K562 (cell line): Measurements from ENCODE around the gene BAIAP2. TPM values are rescaled to one million over a fixed set of nuclear protein-coding genes. Genes with fewer than 3 reads are reported as not detected.

Source experiments
- BRCA1 ChIP-seq, 2 experiments: fragments of 450-650 bp in 1 of 2; sonication (generic) in 1 of 2; formaldehyde crosslinking in 1 of 2; IDR thresholded peaks; 2 replicates each; pipeline versions ENCODE4 v1.5.0 to v1.6.1; 2017 to 2020; ENCODE audit warnings: mild to moderate bottlenecking in 1 of 2, missing genetic modification reagents in 1 of 2
- HIVEP1 ChIP-seq: fragments of 250-450 bp; sonication (Bioruptor Pico); IDR thresholded peaks from 2 replicates; pipeline ENCODE4 v1.4.0; 2020; ENCODE audit warnings: mild to moderate bottlenecking
- JUND ChIP-seq, 2 experiments: IDR thresholded peaks; 2 replicates in 1 of 2; 3 replicates in 1 of 2; pipeline ENCODE4 v1.6.1; 2011; ENCODE audit warnings: borderline replicate concordance in 2 of 2, low read depth in 2 of 2, low read length in 2 of 2, improper control_type of control experiment in 1 of 2, missing biosample characterization in 1 of 2, missing genetic modification characterization in 1 of 2, missing genetic modification reagents in 1 of 2
- MCM3 ChIP-seq: fragments of 450-650 bp; IDR thresholded peaks from 2 replicates; pipeline ENCODE4 v1.6.1; 2016
- NEUROD1 ChIP-seq: fragments of 150-350 bp; IDR thresholded peaks from 2 replicates; pipeline ENCODE4 v1.6.1; 2014; ENCODE audit warnings: borderline replicate concordance, low read length, low read depth; ENCODE audit not compliant: partially characterized antibody
- OTX1 ChIP-seq: fragments of 450-650 bp; formaldehyde crosslinking; IDR thresholded peaks from 2 replicates; pipeline ENCODE4 v1.4.0; 2022; ENCODE audit warnings: mild to moderate bottlenecking
- RBFOX2 ChIP-seq: fragments of 200-400 bp; formaldehyde crosslinking; IDR thresholded peaks from 2 replicates; pipeline ENCODE4 v1.6.1; 2017; ENCODE audit warnings: low read depth, mild to moderate bottlenecking, low read length, moderate library complexity
- SP2 ChIP-seq: IDR thresholded peaks from 2 replicates; pipeline ENCODE4 v1.6.1; 2011; ENCODE audit warnings: mild to moderate bottlenecking, low read depth, low read length, moderate library complexity; ENCODE audit not compliant: poor library complexity, severe bottlenecking; ENCODE audit errors: extremely low read depth
- ZBTB7A ChIP-seq: IDR thresholded peaks from 2 replicates; pipeline ENCODE4 v1.6.1; 2011; ENCODE audit warnings: low read depth, mild to moderate bottlenecking, low read length, moderate library complexity, borderline replicate concordance; ENCODE audit not compliant: control insufficient read depth
- ZNF12 ChIP-seq: sonication (generic); formaldehyde crosslinking; IDR thresholded peaks from 2 replicates; pipeline ENCODE4 v1.4.0; 2020; ENCODE audit warnings: mild to moderate bottlenecking, missing genetic modification reagents
- ZNF174 ChIP-seq: fragments of 250-450 bp; sonication (Bioruptor Pico); IDR thresholded peaks from 2 replicates; pipeline ENCODE4 v1.4.0; 2020; ENCODE audit warnings: mild to moderate bottlenecking
- ZNF224 ChIP-seq: sonication (generic); formaldehyde crosslinking; IDR thresholded peaks from 2 replicates; pipeline ENCODE4 v1.8.0; 2022; ENCODE audit warnings: mild to moderate bottlenecking, missing genetic modification reagents
- ZNF589 ChIP-seq: fragments of 200-800 bp; sonication (Bioruptor generic); IDR thresholded peaks from 2 replicates; pipeline ENCODE4 v1.6.1; 2016; ENCODE audit warnings: low read depth, missing genetic modification characterization, missing compliant biosample characterization
- polyA plus RNA-seq, 8 experiments: library from polyadenylated mRNA; depleted of rRNA in 4 of 8; stranded (reverse) in 5 of 8; unstranded in 3 of 8; fragments of >200 nt; fragmentation: Nextera tagmentation in 2 of 8; fragmentation: Illumina TruSeq in 1 of 8; extraction: Ambion mirVana in 2 of 8; extraction: Trizol in 1 of 8; gene quantifications; 2 replicates each; pipeline versions ENCODE4 v1.2.1 to v1.2.3, GENCODE V29; 2011 to 2014; ENCODE audit warnings: inconsistent platforms in 1 of 8, missing spikeins in 1 of 8
- total RNA-seq, 7 experiments: library from RNA; depleted of rRNA in 6 of 7; stranded (reverse); fragments of >200 nt in 6 of 7; fragmentation: Illumina TruSeq in 2 of 7; extraction: Trizol in 2 of 7; gene quantifications; 2 replicates each; pipeline versions ENCODE4 v1.2.1 to v1.2.3, GENCODE V29; 2011 to 2021; ENCODE audit warnings: low replicate concordance in 1 of 7
- TF ChIP-seq, protein P1 (sequence below): fragments of 450-650 bp; IDR thresholded peaks from 2 replicates; pipeline ENCODE4 v1.6.1; 2016; ENCODE audit warnings: missing biosample characterization, missing genetic modification characterization
- TF ChIP-seq, protein P2 (sequence below): fragments of 450-650 bp; formaldehyde crosslinking; IDR thresholded peaks from 2 replicates; pipeline ENCODE4 v1.4.0; 2022; ENCODE audit warnings: missing genetic modification characterization
- TF ChIP-seq, protein P3 (sequence below): fragments of 250-450 bp; sonication (Bioruptor Pico); IDR thresholded peaks from 2 replicates; pipeline ENCODE4 v1.8.0; 2021; ENCODE audit warnings: moderate library complexity, mild to moderate bottlenecking, inconsistent platforms
- TF ChIP-seq, protein P4 (sequence below): fragments of 450-650 bp; IDR thresholded peaks from 2 replicates; pipeline ENCODE4 v1.6.1; 2018; ENCODE audit warnings: mild to moderate bottlenecking, low read depth; ENCODE audit not compliant: partially characterized antibody

Gene BAIAP2
- total and polyA plus RNA-seq, 9 of the 15 experiments (the other 6 are each of a cell fraction or from before 2014, with no cell fraction given) = 2.3 to 51.6 (median 18.4) TPM

DNA sequence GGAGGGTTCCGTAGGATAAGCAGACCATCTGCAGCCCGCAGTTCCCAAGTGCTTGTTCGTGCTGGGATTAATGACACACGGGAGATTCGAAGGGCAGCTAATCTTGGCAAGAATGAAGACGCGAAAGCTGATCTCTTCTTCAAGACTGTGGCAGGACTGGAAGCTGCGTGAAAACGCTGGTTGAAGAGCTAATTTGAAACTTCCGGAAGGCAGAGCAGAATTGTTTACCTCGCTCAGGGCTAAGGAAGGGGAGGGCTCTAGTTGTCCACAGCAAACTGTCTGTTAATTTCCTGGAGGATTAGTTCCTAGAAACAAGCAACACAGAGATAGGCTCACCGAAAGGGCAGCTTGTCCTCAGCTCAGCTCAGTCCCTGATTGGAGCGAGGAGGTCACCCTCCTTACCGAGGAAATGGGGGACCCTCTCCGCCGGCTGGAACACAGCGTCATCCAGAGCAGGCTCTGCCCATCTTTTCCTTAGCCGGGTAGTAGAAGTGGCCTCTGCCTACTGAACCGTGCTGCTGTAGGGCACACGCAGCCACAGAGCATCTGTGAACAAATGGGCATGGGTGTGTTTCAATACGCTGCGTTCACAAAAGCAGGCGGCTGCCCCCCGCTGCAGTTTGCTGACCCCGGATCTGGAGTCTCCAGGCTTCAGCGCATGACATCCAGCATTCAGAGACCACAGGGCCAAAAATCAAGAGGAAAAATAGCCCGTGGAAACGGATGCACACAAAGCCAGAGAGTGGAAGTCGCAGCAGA is 16.7 kb upstream of the BAIAP2 start (continued):
- TF ChIP-seq BRCA1 (IDR thresholded peaks at IDR 0.05) (no peak), BRCA1 (CRISPR knock-in tag; IDR thresholded peaks at IDR 0.05) (no peak), JUND (IDR thresholded peaks at IDR 0.05; ENCODE audit: borderline replicate concordance, low read depth, low read length) (peak; percentile 47; the same call in 1 of the 2 replicates), JUND (tag; IDR thresholded peaks at IDR 0.05; ENCODE audit: borderline replicate concordance, low read depth, low read length) (peak; percentile 70; the same call in 2 of the 3 replicates), ZNF224 (CRISPR knock-in tag) (no peak), SP2 (no peak), NEUROD1 (no peak), ZNF174 (CRISPR knock-in tag) (no peak), OTX1 (no peak), ZNF12 (no peak), MCM3 (no peak), ZBTB7A (peak; percentile 54; the same call in 1 of the 2 replicates), HIVEP1 (no peak), ZNF589 (CRISPR knock-in tag) (0 out of 2 replicates have a peak, but pooled peaks have one; percentile 7), RBFOX2 (peak; percentile 83)
- TF ChIP-seq, protein P1, sequence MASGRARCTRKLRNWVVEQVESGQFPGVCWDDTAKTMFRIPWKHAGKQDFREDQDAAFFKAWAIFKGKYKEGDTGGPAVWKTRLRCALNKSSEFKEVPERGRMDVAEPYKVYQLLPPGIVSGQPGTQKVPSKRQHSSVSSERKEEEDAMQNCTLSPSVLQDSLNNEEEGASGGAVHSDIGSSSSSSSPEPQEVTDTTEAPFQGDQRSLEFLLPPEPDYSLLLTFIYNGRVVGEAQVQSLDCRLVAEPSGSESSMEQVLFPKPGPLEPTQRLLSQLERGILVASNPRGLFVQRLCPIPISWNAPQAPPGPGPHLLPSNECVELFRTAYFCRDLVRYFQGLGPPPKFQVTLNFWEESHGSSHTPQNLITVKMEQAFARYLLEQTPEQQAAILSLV = no peak
- TF ChIP-seq, protein P2, sequence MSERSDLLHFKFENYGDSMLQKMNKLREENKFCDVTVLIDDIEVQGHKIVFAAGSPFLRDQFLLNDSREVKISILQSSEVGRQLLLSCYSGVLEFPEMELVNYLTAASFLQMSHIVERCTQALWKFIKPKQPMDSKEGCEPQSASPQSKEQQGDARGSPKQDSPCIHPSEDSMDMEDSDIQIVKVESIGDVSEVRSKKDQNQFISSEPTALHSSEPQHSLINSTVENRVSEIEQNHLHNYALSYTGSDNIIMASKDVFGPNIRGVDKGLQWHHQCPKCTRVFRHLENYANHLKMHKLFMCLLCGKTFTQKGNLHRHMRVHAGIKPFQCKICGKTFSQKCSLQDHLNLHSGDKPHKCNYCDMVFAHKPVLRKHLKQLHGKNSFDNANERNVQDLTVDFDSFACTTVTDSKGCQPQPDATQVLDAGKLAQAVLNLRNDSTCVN = no peak
- TF ChIP-seq, protein P3, sequence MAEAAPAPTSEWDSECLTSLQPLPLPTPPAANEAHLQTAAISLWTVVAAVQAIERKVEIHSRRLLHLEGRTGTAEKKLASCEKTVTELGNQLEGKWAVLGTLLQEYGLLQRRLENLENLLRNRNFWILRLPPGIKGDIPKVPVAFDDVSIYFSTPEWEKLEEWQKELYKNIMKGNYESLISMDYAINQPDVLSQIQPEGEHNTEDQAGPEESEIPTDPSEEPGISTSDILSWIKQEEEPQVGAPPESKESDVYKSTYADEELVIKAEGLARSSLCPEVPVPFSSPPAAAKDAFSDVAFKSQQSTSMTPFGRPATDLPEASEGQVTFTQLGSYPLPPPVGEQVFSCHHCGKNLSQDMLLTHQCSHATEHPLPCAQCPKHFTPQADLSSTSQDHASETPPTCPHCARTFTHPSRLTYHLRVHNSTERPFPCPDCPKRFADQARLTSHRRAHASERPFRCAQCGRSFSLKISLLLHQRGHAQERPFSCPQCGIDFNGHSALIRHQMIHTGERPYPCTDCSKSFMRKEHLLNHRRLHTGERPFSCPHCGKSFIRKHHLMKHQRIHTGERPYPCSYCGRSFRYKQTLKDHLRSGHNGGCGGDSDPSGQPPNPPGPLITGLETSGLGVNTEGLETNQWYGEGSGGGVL (CRISPR knock-in tag) = no peak
- TF ChIP-seq, protein P4, sequence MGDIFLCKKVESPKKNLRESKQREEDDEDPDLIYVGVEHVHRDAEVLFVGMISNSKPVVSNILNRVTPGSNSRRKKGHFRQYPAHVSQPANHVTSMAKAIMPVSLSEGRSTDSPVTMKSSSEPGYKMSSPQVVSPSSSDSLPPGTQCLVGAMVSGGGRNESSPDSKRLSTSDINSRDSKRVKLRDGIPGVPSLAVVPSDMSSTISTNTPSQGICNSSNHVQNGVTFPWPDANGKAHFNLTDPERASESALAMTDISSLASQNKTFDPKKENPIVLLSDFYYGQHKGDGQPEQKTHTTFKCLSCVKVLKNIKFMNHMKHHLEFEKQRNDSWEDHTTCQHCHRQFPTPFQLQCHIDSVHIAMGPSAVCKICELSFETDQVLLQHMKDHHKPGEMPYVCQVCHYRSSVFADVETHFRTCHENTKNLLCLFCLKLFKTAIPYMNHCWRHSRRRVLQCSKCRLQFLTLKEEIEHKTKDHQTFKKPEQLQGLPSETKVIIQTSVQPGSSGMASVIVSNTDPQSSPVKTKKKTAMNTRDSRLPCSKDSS = no peak
